Hindlimb muscle (tissue), 1 donor: Measurements from ENCODE around the gene MSRB3. TPM values are rescaled to one million over a fixed set of nuclear protein-coding genes. Genes with fewer than 3 reads are reported as not detected.
"Not testable (repeated sequence)": the region's sequence is repeated elsewhere in the genome, so short reads cannot be mapped to it uniquely, and the experiment has no call there.

ENCODE experiments used
- DNase-seq: peaks from one replicate; pipeline ENCODE4 v3.0.0-alpha.2; 2013
- polyA plus RNA-seq: library from polyadenylated mRNA; unstranded; fragments of 120-200 nt; gene quantifications from one replicate; pipeline ENCODE4 v1.2.1, GENCODE V29; 2013; ENCODE audit not compliant: insufficient read length

The MSRB3 gene
- polyA plus RNA-seq, 1 donor: 41.3 TPM

- DNase-seq: no peak
These were observed 13.8 kb downstream of the MSRB3 start for GRCh38 chr12:65292241-65292640.

GRCh38 chr12:65293735-65294134 lies 15.3 kb downstream of the MSRB3 start:
- no peak for DNase-seq

DNA sequence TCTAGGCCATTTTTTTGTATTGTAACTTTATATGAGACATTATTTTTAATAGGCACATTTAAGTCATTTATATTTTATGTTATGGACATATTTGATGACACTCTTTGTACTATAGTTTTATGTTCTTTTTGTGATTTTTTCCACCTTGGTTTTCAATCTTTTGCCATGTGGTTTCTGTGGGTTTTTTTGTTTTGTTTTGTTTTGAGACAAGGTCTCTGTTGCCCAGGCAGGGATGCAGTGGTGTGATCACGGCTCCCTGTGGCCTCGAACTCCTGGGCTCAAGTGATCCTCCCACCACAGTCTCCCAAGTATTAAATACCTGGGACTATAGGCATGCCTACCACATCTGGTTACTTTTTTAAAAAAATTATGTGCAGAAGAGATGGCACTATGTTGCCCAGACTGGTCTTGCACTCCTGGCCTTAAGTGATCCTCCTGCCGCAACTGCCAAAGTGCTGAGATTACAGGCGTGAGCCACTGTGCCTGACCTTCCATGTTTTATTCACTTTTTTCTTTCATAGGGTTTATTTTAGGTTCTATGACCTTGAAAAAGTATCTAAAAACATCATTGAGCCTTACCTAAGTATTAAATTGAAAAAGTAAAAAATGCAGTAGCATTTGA lies 16.3 kb downstream of the MSRB3 start:
- DNase-seq: no peak

DNA sequence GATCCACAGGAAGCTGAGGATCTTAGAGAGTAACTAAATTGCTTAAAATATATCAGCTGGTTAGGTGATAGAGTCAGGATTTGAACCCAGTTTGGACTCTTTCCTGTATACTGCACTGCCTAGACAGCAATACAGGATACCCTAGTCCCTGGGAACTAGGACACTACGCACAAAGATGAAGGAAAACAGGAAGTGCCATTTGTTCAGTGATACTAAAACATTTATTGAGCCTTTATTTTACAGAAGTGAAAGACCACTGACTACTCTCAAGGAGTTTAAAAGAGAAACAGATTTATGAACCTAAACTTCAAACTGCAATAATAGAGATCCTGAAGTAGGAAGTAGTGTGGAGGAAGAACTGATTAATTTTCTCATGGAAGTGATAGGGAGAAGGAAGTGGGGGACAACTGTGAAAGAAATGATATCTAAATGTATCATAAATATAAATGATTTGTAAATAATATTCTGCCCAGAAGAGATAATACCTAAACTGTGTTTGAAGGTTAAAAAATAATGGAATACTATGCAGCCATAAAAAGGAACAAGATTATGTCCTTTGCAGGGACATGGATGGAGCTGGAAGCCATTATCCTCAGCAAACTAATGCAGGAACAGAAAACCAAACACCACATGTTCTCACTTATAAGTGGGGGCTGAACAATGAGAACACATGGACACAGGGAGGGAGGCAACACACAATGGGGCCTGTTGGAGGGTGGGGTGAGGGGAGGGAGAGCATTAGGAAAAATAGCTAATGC lies 18.2 kb downstream of the MSRB3 start:
- DNase-seq: no peak

DNA sequence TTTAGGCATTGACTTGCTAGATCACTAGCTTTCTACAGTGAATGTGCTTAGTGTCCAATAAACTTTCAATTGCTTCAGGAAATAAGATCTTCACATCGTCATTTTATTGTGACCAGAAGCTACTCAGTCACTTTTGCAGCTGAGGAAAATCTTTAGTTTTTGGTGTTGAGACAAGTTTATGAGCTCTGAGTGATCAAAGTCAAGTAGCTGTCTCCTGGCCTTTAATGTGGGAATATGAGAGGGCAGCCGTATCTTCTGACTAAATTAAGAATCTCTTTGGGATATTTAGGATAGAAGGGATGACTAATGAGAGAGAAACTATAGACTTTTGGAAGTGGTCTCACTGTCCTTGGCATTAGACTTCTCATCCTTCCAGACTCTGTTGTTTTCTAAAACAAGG lies 21.6 kb downstream of the MSRB3 start:
- DNase-seq: no peak

GRCh38 chr12:65300679-65301349 lies 22.3 kb downstream of the MSRB3 start:
- no peak for DNase-seq

DNA sequence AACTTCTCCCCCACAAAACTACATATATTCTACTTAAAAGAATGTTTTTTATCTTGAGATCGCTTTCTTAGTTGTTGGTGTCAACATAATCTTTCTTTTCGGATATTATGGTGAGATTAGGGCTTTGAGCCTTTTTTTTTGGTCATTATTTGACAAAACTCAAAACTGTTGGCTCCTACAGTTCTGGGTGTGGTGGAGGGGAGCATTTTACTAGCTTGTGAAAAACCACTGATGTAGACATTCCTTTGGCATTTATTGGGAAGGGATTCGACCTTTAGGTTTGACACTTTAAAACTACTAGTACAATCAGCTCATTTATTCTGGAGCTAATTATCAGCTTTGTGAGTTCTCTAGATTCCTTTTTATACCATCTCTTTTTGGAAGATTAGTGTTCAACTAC lies 24.4 kb downstream of the MSRB3 start:
- DNase-seq: no peak

DNA sequence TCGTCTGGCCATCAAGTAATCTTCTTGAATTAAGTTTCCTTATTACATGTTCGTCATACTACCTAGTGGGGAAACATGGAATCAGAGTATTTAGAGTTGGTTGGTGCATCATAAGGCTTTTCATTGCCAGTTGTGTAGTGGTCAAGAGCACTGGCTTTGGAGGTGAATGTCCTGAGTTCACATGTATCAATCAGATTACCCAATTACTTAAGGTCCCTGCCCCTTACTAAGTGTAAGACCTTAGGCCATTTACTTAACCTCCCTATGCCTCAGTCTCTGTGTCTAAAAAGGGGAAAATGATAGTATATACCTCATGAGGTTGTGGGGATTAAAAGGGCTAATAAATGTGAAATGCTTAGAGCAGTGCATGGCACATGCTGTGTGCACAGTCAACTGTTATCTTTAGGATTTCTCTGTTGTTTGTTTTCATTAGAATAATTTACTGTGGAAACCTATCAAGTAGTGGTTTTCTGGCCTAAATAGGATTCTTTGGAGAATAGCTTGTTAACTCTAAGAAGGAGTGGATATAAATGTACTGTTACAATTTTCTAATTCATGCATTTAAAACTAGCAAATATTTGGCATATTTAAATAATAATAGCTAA lies 27.0 kb downstream of the MSRB3 start:
- no peak for DNase-seq

DNA sequence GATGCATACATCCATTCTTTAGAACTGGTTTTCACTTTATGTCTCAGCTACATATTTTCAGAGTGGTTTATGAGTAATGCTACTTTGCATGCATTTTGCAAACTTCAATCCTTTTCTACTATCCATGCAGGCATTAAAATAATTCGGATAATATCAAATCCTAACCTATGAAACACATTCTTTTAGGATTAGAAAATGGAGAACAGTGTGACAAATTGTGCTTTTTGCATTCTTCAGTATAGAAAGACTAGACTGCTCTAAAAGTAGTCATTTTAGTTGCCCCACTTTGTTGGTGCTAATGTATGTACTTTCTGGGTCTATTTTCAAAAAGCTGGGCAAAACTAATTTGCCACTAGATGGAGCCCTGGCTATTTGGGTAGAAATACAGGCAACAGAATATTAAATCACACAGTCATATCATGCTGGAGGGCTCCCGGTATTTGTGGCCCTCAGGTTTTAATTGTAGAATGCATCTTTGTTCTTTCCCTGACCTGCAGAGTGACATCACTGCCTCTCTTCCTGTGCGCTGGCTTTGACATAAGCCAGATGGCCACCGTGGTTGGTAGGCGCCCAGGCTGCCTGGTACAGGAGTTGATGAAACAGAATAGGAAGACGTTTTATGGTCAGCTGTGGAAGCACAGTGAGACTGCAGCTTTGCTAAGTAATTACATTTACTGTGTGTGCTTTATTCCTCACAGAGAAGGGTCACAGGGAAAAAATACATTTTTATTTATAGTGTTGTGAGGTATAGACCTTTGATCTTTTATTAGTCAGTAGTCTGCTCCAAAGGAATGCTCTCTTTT lies 28.1 kb downstream of the MSRB3 start:
- DNase-seq: no peak

- no peak for DNase-seq
These were observed 28.7 kb downstream of the MSRB3 start for GRCh38 chr12:65307169-65307501.

GRCh38 chr12:65308006-65308405 lies 29.5 kb downstream of the MSRB3 start:
- DNase-seq: no peak

GRCh38 chr12:65308601-65309071 lies 30.2 kb downstream of the MSRB3 start:
- DNase-seq: no peak

- no peak for DNase-seq
These were observed 32.8 kb downstream of the MSRB3 start for GRCh38 chr12:65311260-65311659.

DNA sequence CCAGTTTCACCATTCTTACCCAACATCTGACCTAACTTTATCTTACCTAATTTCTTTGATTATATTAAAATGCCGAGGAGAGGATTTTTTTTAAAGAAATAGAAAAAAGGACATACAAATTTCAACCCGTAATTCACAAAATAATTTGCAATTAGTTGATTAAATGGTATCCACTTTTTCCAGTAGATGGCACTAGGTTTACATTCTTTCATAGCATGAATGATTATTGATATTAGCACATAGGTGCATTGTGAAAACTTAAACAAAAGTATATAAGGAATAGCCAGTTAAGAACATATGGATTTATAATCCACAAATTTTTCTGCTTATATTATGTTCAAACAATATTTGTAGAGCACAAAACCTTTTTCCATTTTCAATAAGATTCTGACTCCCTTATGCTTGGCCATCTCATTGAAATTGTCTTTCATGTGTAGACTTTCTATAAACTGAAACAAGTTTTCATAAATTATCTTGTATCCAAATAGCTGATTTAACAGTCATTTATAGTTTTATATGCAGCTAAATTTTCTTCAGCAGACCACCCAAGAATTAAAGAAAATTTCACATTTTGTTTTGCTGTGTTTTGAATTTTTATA lies 35.3 kb downstream of the MSRB3 start:
- DNase-seq: no peak

DNA sequence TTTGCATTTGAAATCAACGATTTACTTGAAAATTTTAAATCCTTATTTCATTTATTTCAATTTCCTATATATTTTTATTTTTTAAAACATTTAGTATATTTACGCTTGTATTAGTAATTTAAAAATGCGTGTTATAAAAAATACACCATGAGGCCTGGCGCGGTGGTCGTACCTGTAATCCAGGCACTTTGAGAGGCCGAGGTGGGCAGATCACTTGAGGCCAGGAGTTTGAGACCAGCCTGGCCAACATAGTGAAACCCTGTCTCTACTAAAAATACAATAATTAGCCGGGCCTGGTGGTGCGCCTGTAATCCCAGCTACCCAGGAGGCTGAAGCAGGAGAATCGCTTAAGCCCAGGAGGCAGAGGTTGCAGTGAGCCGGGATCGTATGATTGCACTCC lies 36.8 kb downstream of the MSRB3 start:
- not testable (repeated sequence) for DNase-seq

GRCh38 chr12:65318186-65318685 lies 39.8 kb downstream of the MSRB3 start:
- DNase-seq: no peak

GRCh38 chr12:65319688-65320200 lies 41.3 kb downstream of the MSRB3 start:
- no peak for DNase-seq

- no peak for DNase-seq
These were observed 44.6 kb downstream of the MSRB3 start for GRCh38 chr12:65323070-65323469.

DNA sequence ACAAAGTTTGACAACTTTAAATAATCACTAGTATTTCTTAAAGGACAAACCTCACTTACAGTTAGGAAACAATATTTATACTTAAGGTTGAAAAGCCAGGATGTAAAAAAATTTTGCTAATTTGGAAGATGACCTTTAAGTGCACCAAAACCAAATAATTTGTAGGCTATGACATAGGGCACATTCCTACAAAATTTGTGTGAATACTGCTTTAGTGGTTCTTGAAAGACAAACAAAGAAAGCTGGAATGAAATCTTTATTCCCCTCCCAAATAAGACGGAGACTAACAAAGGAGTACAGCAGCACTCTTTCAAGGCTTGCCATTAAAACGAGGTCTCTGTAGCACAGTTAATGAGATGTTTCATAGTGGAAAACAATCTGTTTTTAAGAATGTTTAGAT lies 45.6 kb downstream of the MSRB3 start:
- no peak for DNase-seq

DNA sequence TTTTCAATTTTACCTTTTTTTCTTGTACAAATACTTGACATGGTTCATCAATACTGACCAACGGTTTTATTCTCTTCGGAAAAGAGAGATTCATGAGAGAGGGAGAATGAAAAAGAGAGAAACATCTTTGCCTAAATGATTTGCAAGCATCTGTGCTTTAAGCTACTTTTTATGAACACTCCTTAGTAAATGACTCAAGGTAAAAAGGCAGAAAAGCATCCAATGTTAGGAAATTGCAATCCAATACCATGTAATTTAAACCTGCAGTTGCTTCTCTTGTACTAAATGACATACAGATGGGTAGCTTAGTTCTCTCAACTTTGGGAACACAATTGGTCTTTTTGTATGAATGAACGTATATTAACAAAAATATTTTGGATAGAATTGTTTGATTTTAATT lies 46.1 kb downstream of the MSRB3 start:
- no peak for DNase-seq

- DNase-seq: no peak
These were observed 46.7 kb downstream of the MSRB3 start for GRCh38 chr12:65325183-65325582.

GRCh38 chr12:65326616-65327015 lies 48.1 kb downstream of the MSRB3 start:
- DNase-seq: no peak
